ENCODE measurements around the gene ADPRS.

The ADPRS gene

GRCh38 chr1:36092166-36092797 is 3.6 kb downstream of the ADPRS start:
- H3K4me3 ChIP-seq (ENCODE audit: low read depth, low read length) = no peak overlapping the region
- no peak for DNase-seq (ENCODE audit: low read depth)
- no peak for TF ChIP-seq CTCF (IDR thresholded peaks at IDR 0.05; ENCODE audit: low read depth, low read length, missing control alignments)
- in situ Hi-C loops (cut with HindIII; ENCODE audit: low sequenced_read_pairs) = no loop called here

GRCh38 chr1:36092798-36093185 is 4.1 kb downstream of the ADPRS start:
- DNase-seq (ENCODE audit: low read depth) = no peak
- in situ Hi-C loops (cut with HindIII; ENCODE audit: low sequenced_read_pairs) = no loop called here
- TF ChIP-seq CTCF (IDR thresholded peaks at IDR 0.05; ENCODE audit: low read depth, low read length, missing control alignments) = no peak
- no peak overlapping the region for H3K4me3 ChIP-seq (ENCODE audit: low read depth, low read length)

DNA sequence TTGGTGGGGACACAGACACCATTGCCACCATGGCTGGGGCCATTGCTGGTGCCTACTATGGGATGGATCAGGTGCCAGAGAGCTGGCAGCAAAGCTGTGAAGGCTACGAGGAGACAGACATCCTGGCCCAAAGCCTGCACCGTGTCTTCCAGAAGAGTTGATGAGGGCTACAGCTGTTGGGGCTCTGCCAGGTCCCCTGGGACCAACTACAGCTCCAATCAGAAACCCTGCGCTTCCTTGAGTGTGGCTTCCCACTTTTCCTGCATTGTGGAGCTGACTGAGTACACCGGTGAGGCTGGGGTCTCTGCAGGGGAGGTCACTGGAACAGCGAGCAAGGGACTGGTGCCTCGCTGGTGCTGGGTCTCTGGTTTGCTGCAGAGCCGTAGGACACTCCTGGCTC is 4.5 kb downstream of the ADPRS start:
- H3K4me3 ChIP-seq (ENCODE audit: low read depth, low read length) = no peak overlapping the region
- TF ChIP-seq CTCF (IDR thresholded peaks at IDR 0.05; ENCODE audit: low read depth, low read length, missing control alignments) = no peak
- no peak for DNase-seq (ENCODE audit: low read depth)
- in situ Hi-C loops (cut with HindIII; ENCODE audit: low sequenced_read_pairs) = no loop called here

- no peak for TF ChIP-seq CTCF (IDR thresholded peaks at IDR 0.05; ENCODE audit: low read depth, low read length, missing control alignments)
- H3K4me3 ChIP-seq (ENCODE audit: low read depth, low read length) = no peak overlapping the region
- in situ Hi-C loops (cut with HindIII; ENCODE audit: low sequenced_read_pairs) = no loop called here
- DNase-seq (ENCODE audit: low read depth) = no peak
Observed at GRCh38 chr1:36093929-36094328, 5.2 kb downstream of the ADPRS start.

- no peak for DNase-seq (ENCODE audit: low read depth)
- no peak overlapping the region for H3K4me3 ChIP-seq (ENCODE audit: low read depth, low read length)
- in situ Hi-C loops (cut with HindIII; ENCODE audit: low sequenced_read_pairs) = no loop called here
- no peak for TF ChIP-seq CTCF (IDR thresholded peaks at IDR 0.05; ENCODE audit: low read depth, low read length, missing control alignments)
Observed at GRCh38 chr1:36094621-36095061, 5.9 kb downstream of the ADPRS start.

GRCh38 chr1:36095760-36096405 is 7.2 kb downstream of the ADPRS start:
- in situ Hi-C loops (cut with HindIII; ENCODE audit: low sequenced_read_pairs) = no loop called here
- DNase-seq (ENCODE audit: low read depth) = no peak
- TF ChIP-seq CTCF (IDR thresholded peaks at IDR 0.05; ENCODE audit: low read depth, low read length, missing control alignments) = no peak
- H3K4me3 ChIP-seq (ENCODE audit: low read depth, low read length) = no peak overlapping the region

All from astrocyte of the cerebellum (primary cell).